Measurements from ENCODE around the gene LRRC28.

GRCh38 chr15:99386391-99386790, 135.1 kb downstream of the LRRC28 start:
- no peak for TF ChIP-seq CTCF (IDR thresholded peaks at IDR 0.05 in 2 of 3, conservative IDR thresholded peaks at IDR 0.05 in 1 of 3; ENCODE audit: control insufficient read depth in 2 of 3, extremely low read depth in 1 of 3, insufficient read depth in 1 of 3, low read depth in 3 of 3, low read length in 3 of 3)
- TF ChIP-seq NRF1 (conservative IDR thresholded peaks at IDR 0.05; ENCODE audit: low read depth, low read length): no peak
- no peak for TF ChIP-seq POLR2AphosphoS2 (IDR thresholded peaks at IDR 0.05; ENCODE audit: low read depth, low read length)
- TF ChIP-seq RAD21 (IDR thresholded peaks at IDR 0.05; ENCODE audit: insufficient read depth, low read depth, low read length): no peak
- no peak for TF ChIP-seq ZNF24 (IDR thresholded peaks at IDR 0.05)
- TF ChIP-seq SRF (IDR thresholded peaks at IDR 0.05; ENCODE audit: low read depth in 2 of 2, low read length in 2 of 2): no peak
- no peak for TF ChIP-seq POLR2AphosphoS5 (IDR thresholded peaks at IDR 0.05; ENCODE audit: low read length)
- TF ChIP-seq ZZZ3 (IDR thresholded peaks at IDR 0.05; ENCODE audit: control insufficient read depth, insufficient read length, low read depth): no peak
- TF ChIP-seq, protein P1, sequence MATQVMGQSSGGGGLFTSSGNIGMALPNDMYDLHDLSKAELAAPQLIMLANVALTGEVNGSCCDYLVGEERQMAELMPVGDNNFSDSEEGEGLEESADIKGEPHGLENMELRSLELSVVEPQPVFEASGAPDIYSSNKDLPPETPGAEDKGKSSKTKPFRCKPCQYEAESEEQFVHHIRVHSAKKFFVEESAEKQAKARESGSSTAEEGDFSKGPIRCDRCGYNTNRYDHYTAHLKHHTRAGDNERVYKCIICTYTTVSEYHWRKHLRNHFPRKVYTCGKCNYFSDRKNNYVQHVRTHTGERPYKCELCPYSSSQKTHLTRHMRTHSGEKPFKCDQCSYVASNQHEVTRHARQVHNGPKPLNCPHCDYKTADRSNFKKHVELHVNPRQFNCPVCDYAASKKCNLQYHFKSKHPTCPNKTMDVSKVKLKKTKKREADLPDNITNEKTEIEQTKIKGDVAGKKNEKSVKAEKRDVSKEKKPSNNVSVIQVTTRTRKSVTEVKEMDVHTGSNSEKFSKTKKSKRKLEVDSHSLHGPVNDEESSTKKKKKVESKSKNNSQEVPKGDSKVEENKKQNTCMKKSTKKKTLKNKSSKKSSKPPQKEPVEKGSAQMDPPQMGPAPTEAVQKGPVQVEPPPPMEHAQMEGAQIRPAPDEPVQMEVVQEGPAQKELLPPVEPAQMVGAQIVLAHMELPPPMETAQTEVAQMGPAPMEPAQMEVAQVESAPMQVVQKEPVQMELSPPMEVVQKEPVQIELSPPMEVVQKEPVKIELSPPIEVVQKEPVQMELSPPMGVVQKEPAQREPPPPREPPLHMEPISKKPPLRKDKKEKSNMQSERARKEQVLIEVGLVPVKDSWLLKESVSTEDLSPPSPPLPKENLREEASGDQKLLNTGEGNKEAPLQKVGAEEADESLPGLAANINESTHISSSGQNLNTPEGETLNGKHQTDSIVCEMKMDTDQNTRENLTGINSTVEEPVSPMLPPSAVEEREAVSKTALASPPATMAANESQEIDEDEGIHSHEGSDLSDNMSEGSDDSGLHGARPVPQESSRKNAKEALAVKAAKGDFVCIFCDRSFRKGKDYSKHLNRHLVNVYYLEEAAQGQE (IDR thresholded peaks at IDR 0.05; ENCODE audit: low read depth, low read length): no peak
